BJ (cell line): ENCODE results near the gene PPP1R3D. TPM values are rescaled to one million over a fixed set of nuclear protein-coding genes. Genes with fewer than 3 reads are reported as not detected.
A peak's percentile ranks its signal among the peaks of the same experiment; 100 is the strongest.

Source experiments
- CTCF ChIA-PET: fragments of 350-600 bp; formaldehyde crosslinking; extraction: SDS; loops from one replicate; lab custom pipeline; 2021; ENCODE audit warnings: antibody characterized with exemption, inconsistent platforms; lab: Yijun Ruan, JAX
- POLR2A ChIA-PET: fragments of 300-600 bp; sonication (Branson Sonifier 250); formaldehyde crosslinking; extraction: SDS; loops from one replicate; lab custom pipeline; 2021; ENCODE audit warnings: antibody characterized with exemption; lab: Charles Lee
- DNase-seq: peaks from one replicate; pipeline ENCODE4 v3.0.0-alpha.2; 2011; ENCODE audit warnings: low read depth
- H3K27me3 ChIP-seq: 2 replicates; pipeline ENCODE4 v1.6.0; 2011; ENCODE audit warnings: low read length; ENCODE audit not compliant: control insufficient read depth, insufficient read depth
- H3K36me3 ChIP-seq: 2 replicates; pipeline ENCODE4 v1.5.1; 2011; ENCODE audit warnings: low read length; ENCODE audit not compliant: control insufficient read depth, insufficient read depth
- H3K4me3 ChIP-seq: 2 replicates; pipeline ENCODE4 v1.5.1; 2011; ENCODE audit warnings: low read depth, mild to moderate bottlenecking, control low read depth, low read length
- CTCF ChIP-seq: IDR thresholded peaks from 2 replicates; pipeline ENCODE4 v1.5.1; 2011; ENCODE audit warnings: low read depth, mild to moderate bottlenecking, control low read depth, inconsistent platforms, low read length, moderate library complexity; ENCODE audit not compliant: insufficient read depth
- polyA plus RNA-seq: library from polyadenylated mRNA; depleted of rRNA; stranded (reverse); fragments of >200 nt; gene quantifications from 2 replicates; pipeline ENCODE4 v1.2.3, GENCODE V29; 2011

Gene PPP1R3D
- polyA plus RNA-seq, 1 experiment, result 2.9 TPM

GRCh38 chr20:59933849-59934585 is 6.1 kb downstream of the PPP1R3D start:
- H3K4me3 ChIP-seq, result peak overlapping the region; percentile 57
- peak; percentile 78 for TF ChIP-seq CTCF
- CTCF ChIA-PET, result interaction anchor here (0.6 to 3.5 kb wide), 20 partner anchors 10 to 146 kb away, joined by 3 to 26 read pairs (median 4); no protein-coding TSS in a partner anchor
- POLR2A ChIA-PET, result no interaction called here
- no peaks in the 10 kb centered on the region for H3K27me3 ChIP-seq
- H3K36me3 ChIP-seq, result no peaks in the 10 kb centered on the region
- DNase-seq, result no peak

- DNase-seq, result no peak
- no peak for TF ChIP-seq CTCF
- CTCF ChIA-PET, result interaction anchor here (0.6 to 3.5 kb wide), 14 partner anchors 9 to 146 kb away, joined by 3 to 26 read pairs (median 4); no protein-coding TSS in a partner anchor
Observed at GRCh38 chr20:59933296-59933848, 6.7 kb downstream of the PPP1R3D start, which contains the start of gene SYCP2. TSS of gene SYCP2 (minus strand) at chr20:59933637. CDS start at chr20:59922413, 11,224 bp downstream.

GRCh38 chr20:59932616-59933295 is 7.3 kb downstream of the PPP1R3D start:
- no peak for TF ChIP-seq CTCF
- no peak for DNase-seq
- peak overlapping the region; percentile 57; the same call in 1 of the 2 replicates for H3K4me3 ChIP-seq
- CTCF ChIA-PET, result no interaction called here
- POLR2A ChIA-PET, result no interaction called here
- no peaks in the 10 kb centered on the region for H3K27me3 ChIP-seq
- H3K36me3 ChIP-seq, result no peaks in the 10 kb centered on the region

More at GRCh38 chr20:59933296-59933848, 6.7 kb downstream of the PPP1R3D start, which contains the start of gene SYCP2:
- POLR2A ChIA-PET, result no interaction called here
- Histone ChIP-seq H3K27me3 (no peaks in the 10 kb centered on the region), H3K36me3 (no peaks in the 10 kb centered on the region), H3K4me3 (peak within 1 kb of the TSS; percentile 57)

GRCh38 chr20:59931511-59932312 is 8.4 kb downstream of the PPP1R3D start:
- no peak overlapping the region for H3K4me3 ChIP-seq
- ChIA-PET CTCF (no interaction called here), POLR2A (no interaction called here)

More at GRCh38 chr20:59931511-59932312, 8.4 kb downstream of the PPP1R3D start:
- Histone ChIP-seq H3K27me3 (no peaks in the 10 kb centered on the region), H3K36me3 (no peaks in the 10 kb centered on the region)
- DNase-seq, result no peak
- no peak for TF ChIP-seq CTCF
